Esophagus (tissue), 2 donors: ENCODE measurements around the gene SCN9A. TPM values are rescaled to one million over a fixed set of nuclear protein-coding genes. Genes with fewer than 3 reads are reported as not detected.
"Not testable (repeated sequence)": the region's sequence is repeated elsewhere in the genome, so short reads cannot be mapped to it uniquely, and the experiment has no call there.

Experiments
- H3K27ac ChIP-seq, 2 donors: one replicate each; pipeline ENCODE4 v1.5.1; 2013; ENCODE audit warnings: low read depth in 2 of 2, mild to moderate bottlenecking in 2 of 2, inconsistent platforms in 1 of 2, low read length in 1 of 2, moderate library complexity in 1 of 2
- H3K27me3 ChIP-seq, 2 donors: one replicate each; pipeline ENCODE4 v1.6.1; 2013; ENCODE audit warnings: low read length in 2 of 2, control low read depth in 1 of 2, mild to moderate bottlenecking in 1 of 2; ENCODE audit not compliant: insufficient read depth in 2 of 2, control insufficient read depth in 1 of 2
- H3K36me3 ChIP-seq, 2 donors: one replicate each; pipeline ENCODE4 v1.6.1; 2013; ENCODE audit warnings: low read length in 1 of 2; ENCODE audit not compliant: control insufficient read depth in 2 of 2, insufficient read depth in 2 of 2
- H3K4me1 ChIP-seq, 2 donors: one replicate each; pipeline ENCODE4 v1.6.1; 2013; ENCODE audit warnings: low read length in 1 of 2; ENCODE audit not compliant: control insufficient read depth in 2 of 2, insufficient read depth in 2 of 2
- H3K4me3 ChIP-seq, 2 donors: one replicate each; pipeline ENCODE4 v1.5.1; 2013; ENCODE audit warnings: low read length in 2 of 2, mild to moderate bottlenecking in 2 of 2, low read depth in 1 of 2, moderate library complexity in 1 of 2
- H3K9me3 ChIP-seq, 2 donors: one replicate each; pipeline ENCODE4 v1.6.1; 2013; ENCODE audit warnings: mild to moderate bottlenecking in 2 of 2, low read depth in 1 of 2, low read length in 1 of 2, moderate library complexity in 1 of 2; ENCODE audit not compliant: control insufficient read depth in 2 of 2, insufficient read depth in 1 of 2
- WGBS, 2 donors: extraction: QIAGEN DNeasy Blood & Tissue Kit; methylation state at CpG; one replicate each; pipeline ENCODE4 v1.1.7; 2013; 5-methylcytosine and 5-hydroxymethylcytosine counted together
- polyA plus RNA-seq, 2 donors: library from polyadenylated mRNA; stranded (reverse); fragments of 200-250 nt; gene quantifications; one replicate each; pipeline ENCODE4 v1.2.3, GENCODE V29; 2013
- donor health status: healthy with polysubstance abuse.
- donor health status: Bipolar disorder and iron deficiency.

SCN9A gene
- polyA plus RNA-seq, 2 donors: 0.10 to 0.12 TPM

GRCh38 chr2:166361351-166362153 lies 14.2 kb downstream of the SCN9A start:
- Histone ChIP-seq H3K4me1 (no peaks in the 10 kb centered on the region), H3K9me3 (no peaks in the 10 kb centered on the region), H3K36me3 (no peaks in the 10 kb centered on the region), H3K27ac (no peak overlapping the region), H3K4me3 (no peak overlapping the region), H3K27me3 (no peaks in the 10 kb centered on the region)
- WGBS, 2 donors: 59 to 67% methylated on average over 3 of the region's 3 CpGs

- Histone ChIP-seq H3K27ac (no peak overlapping the region), H3K9me3 (no peaks in the 10 kb centered on the region), H3K27me3 (no peaks in the 10 kb centered on the region), H3K4me1 (no peaks in the 10 kb centered on the region), H3K4me3 (no peak overlapping the region), H3K36me3 (no peaks in the 10 kb centered on the region)
- WGBS, 2 donors: 46 to 55% methylated on average over 2 of the region's 2 CpGs
Measured at GRCh38 chr2:166360906-166361305, 14.8 kb downstream of the SCN9A start.

- no peaks in the 10 kb centered on the region for H3K27me3 ChIP-seq
- H3K36me3 ChIP-seq: no peaks in the 10 kb centered on the region
- no peak overlapping the region for H3K27ac ChIP-seq
- H3K4me3 ChIP-seq: no peak overlapping the region
- no peaks in the 10 kb centered on the region for H3K4me1 ChIP-seq
- no peaks in the 10 kb centered on the region for H3K9me3 ChIP-seq
Measured at GRCh38 chr2:166360426-166360825, 15.3 kb downstream of the SCN9A start.

- H3K27ac ChIP-seq: not testable (repeated sequence)
- WGBS, 2 donors: 91 to 92% methylated on average over 4 of the region's 4 CpGs
Measured at GRCh38 chr2:166357950-166358321, 17.8 kb downstream of the SCN9A start.

GRCh38 chr2:166357068-166357949 lies 18.4 kb downstream of the SCN9A start:
- Histone ChIP-seq H3K36me3 (no peaks in the 10 kb centered on the region), H3K4me1 (no peaks in the 10 kb centered on the region), H3K27me3 (no peaks in the 10 kb centered on the region), H3K4me3 (no peak overlapping the region), H3K27ac (no peak overlapping the region), H3K9me3 (no peaks in the 10 kb centered on the region)
- 91 to 95% methylated on average over 7 of the region's 7 CpGs for WGBS, 2 donors

More at GRCh38 chr2:166357950-166358321, 17.8 kb downstream of the SCN9A start:
- H3K9me3 ChIP-seq, H3K4me3 ChIP-seq, H3K36me3 ChIP-seq, H3K27me3 ChIP-seq, H3K4me1 ChIP-seq: not testable (repeated sequence)

- Histone ChIP-seq H3K36me3 (no peaks in the 10 kb centered on the region), H3K4me1 (no peaks in the 10 kb centered on the region), H3K27me3 (no peaks in the 10 kb centered on the region), H3K9me3 (no peaks in the 10 kb centered on the region), H3K4me3 (no peak overlapping the region), H3K27ac (no peak overlapping the region)
Measured at GRCh38 chr2:166351319-166351718, 24.4 kb downstream of the SCN9A start.

GRCh38 chr2:166350525-166350924 lies 25.2 kb downstream of the SCN9A start:
- no peak overlapping the region for H3K4me3 ChIP-seq

GRCh38 chr2:166344286-166345113 lies 31.2 kb downstream of the SCN9A start:
- WGBS, 2 donors: 49 to 67% methylated on average over 4 of the region's 4 CpGs
- Histone ChIP-seq H3K36me3 (no peaks in the 10 kb centered on the region), H3K4me1 (no peaks in the 10 kb centered on the region), H3K27me3 (no peaks in the 10 kb centered on the region), H3K9me3 (no peaks in the 10 kb centered on the region), H3K27ac (no peak overlapping the region), H3K4me3 (no peak overlapping the region)

More at GRCh38 chr2:166350525-166350924, 25.2 kb downstream of the SCN9A start:
- no peaks in the 10 kb centered on the region for H3K4me1 ChIP-seq
- WGBS, 2 donors: 97 to 99% methylated on average over 2 of the region's 2 CpGs
- no peak overlapping the region for H3K27ac ChIP-seq
- no peaks in the 10 kb centered on the region for H3K36me3 ChIP-seq
- H3K9me3 ChIP-seq: no peaks in the 10 kb centered on the region
- H3K27me3 ChIP-seq: no peaks in the 10 kb centered on the region

- no peaks in the 10 kb centered on the region for H3K27me3 ChIP-seq
- no peak overlapping the region for H3K27ac ChIP-seq
- H3K4me3 ChIP-seq: no peak overlapping the region
- H3K36me3 ChIP-seq: no peaks in the 10 kb centered on the region
- no peaks in the 10 kb centered on the region for H3K4me1 ChIP-seq
- H3K9me3 ChIP-seq: no peaks in the 10 kb centered on the region
- WGBS, 2 donors: 19 to 33% methylated on average over 2 of the region's 2 CpGs
Measured at GRCh38 chr2:166343467-166343866, 32.3 kb downstream of the SCN9A start.
